MV-4-11 (cell line): ENCODE results near the gene NUAK2.

Experiments used
- DNase-seq: peaks from one replicate; lab custom pipeline; 2025; lab: John Stamatoyannopoulos, UW

NUAK2 gene

GRCh38 chr1:205255941-205256780 is 65.4 kb downstream of the NUAK2 start:
- peak; percentile 82 for DNase-seq
